ENCODE results near the gene ANKRD1.

DNA sequence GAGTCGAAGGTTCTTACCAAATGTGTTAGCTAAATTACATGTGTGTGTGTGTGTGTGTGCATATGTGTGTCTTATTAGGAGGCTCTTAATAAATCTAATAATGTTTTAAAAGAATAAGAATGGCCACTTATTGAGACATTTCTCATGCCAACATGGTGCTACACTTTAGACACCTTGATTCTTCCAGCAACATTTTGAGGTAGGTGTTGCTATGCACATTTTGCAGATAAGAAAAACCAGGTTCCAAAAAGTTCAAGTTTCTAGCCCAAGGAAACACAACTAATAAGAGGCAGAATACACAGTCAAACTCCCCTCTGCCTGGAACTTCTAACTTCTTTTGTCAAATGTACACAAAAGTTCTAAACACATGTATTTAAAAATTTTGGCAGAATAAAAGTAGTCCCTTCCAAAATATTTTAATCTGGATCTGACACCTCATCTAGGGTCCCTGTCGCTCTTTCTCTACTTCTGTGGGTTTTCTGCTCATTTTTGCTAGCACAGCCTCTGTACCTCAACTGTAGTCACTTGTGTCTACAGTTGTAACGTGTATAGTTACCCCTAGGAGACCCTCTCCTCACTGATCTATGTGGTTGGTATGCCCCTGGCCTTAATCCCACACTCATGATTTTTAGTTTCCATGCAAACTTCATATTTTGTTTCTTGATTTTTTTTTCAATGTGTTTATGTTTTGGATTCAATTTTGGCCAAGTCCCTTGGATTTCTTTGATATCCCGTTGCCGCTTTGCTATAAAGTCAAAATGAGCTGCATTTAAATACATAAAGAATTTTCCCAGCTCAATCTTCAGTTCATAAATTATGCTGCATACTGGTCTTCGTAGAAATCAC is 4.3 kb downstream of the ANKRD1 start:
- TF ChIP-seq, protein P1, sequence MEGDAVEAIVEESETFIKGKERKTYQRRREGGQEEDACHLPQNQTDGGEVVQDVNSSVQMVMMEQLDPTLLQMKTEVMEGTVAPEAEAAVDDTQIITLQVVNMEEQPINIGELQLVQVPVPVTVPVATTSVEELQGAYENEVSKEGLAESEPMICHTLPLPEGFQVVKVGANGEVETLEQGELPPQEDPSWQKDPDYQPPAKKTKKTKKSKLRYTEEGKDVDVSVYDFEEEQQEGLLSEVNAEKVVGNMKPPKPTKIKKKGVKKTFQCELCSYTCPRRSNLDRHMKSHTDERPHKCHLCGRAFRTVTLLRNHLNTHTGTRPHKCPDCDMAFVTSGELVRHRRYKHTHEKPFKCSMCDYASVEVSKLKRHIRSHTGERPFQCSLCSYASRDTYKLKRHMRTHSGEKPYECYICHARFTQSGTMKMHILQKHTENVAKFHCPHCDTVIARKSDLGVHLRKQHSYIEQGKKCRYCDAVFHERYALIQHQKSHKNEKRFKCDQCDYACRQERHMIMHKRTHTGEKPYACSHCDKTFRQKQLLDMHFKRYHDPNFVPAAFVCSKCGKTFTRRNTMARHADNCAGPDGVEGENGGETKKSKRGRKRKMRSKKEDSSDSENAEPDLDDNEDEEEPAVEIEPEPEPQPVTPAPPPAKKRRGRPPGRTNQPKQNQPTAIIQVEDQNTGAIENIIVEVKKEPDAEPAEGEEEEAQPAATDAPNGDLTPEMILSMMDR (IDR thresholded peaks at IDR 0.05), result no peak
- no peak for TF ChIP-seq POLR2A (IDR thresholded peaks at IDR 0.05)
